Neural progenitor cell (in vitro differentiated cells): Measurements from ENCODE around the gene ACOX3.

ENCODE experiments used
- EZH2 ChIP-seq: fragments of 200-600 bp; sonication (generic); IDR thresholded peaks from 2 replicates; pipeline ENCODE4 v1.6.1; 2017; ENCODE audit warnings: antibody characterized with exemption, mild to moderate bottlenecking, moderate library complexity
- EZH2phosphoT487 ChIP-seq: fragments of 200-600 bp; sonication (generic); IDR thresholded peaks from 2 replicates; pipeline ENCODE4 v1.6.1; 2017; ENCODE audit warnings: antibody characterized with exemption
- TF ChIP-seq, protein P1 (sequence below): fragments of 200-600 bp; sonication (generic); IDR thresholded peaks from 2 replicates; pipeline ENCODE4 v1.5.1; 2017; ENCODE audit warnings: antibody characterized with exemption, mild to moderate bottlenecking

GRCh38 chr4:8403173-8403753, 37.3 kb downstream of the ACOX3 start:
- TF ChIP-seq, protein P1, sequence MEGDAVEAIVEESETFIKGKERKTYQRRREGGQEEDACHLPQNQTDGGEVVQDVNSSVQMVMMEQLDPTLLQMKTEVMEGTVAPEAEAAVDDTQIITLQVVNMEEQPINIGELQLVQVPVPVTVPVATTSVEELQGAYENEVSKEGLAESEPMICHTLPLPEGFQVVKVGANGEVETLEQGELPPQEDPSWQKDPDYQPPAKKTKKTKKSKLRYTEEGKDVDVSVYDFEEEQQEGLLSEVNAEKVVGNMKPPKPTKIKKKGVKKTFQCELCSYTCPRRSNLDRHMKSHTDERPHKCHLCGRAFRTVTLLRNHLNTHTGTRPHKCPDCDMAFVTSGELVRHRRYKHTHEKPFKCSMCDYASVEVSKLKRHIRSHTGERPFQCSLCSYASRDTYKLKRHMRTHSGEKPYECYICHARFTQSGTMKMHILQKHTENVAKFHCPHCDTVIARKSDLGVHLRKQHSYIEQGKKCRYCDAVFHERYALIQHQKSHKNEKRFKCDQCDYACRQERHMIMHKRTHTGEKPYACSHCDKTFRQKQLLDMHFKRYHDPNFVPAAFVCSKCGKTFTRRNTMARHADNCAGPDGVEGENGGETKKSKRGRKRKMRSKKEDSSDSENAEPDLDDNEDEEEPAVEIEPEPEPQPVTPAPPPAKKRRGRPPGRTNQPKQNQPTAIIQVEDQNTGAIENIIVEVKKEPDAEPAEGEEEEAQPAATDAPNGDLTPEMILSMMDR = peak; percentile 97
- TF ChIP-seq EZH2 (no peak), EZH2phosphoT487 (no peak)
